SK-N-MC (cell line): ENCODE results near the gene NPM1.

Experiments used
- DNase-seq: peaks from one replicate; pipeline ENCODE4 v3.0.0-alpha.2; 2011; ENCODE audit warnings: low read depth, low spot score
- H3K27ac ChIP-seq: fragments of 200-600 bp; sonication (generic); 2 replicates; pipeline ENCODE4 v1.5.1; 2016; ENCODE audit warnings: mixed run types
- H3K36me3 ChIP-seq: fragments of 200-600 bp; sonication (generic); 2 replicates; pipeline ENCODE4 v1.6.1; 2017; ENCODE audit warnings: antibody characterized with exemption, low read length, mixed read lengths; ENCODE audit not compliant: insufficient read depth
- H3K4me3 ChIP-seq: fragments of 200-600 bp; sonication (generic); 2 replicates; pipeline ENCODE4 v1.5.1; 2016
- H3K9ac ChIP-seq: fragments of 200-600 bp; sonication (generic); 2 replicates; pipeline ENCODE4 v1.8.0; 2017; ENCODE audit warnings: mixed run types, mixed read lengths; ENCODE audit not compliant: insufficient read length
- H3K9me3 ChIP-seq: fragments of 200-600 bp; sonication (generic); 2 replicates; pipeline ENCODE4 v1.6.1; 2017; ENCODE audit warnings: low read depth, mild to moderate bottlenecking, antibody characterized with exemption, low read length, moderate library complexity, mixed read lengths
- EZH2 ChIP-seq: fragments of 200-600 bp; sonication (generic); IDR thresholded peaks from one replicate; pipeline ENCODE4 v1.6.1; 2017; ENCODE audit warnings: antibody characterized with exemption
- FOXP2 ChIP-seq: optimal IDR thresholded peaks from 2 replicates; pipeline ENCODE3; 2011; ENCODE audit warnings: mild to moderate bottlenecking, moderate library complexity; ENCODE audit not compliant: insufficient read depth; ENCODE audit errors: extremely low read length, control extremely low read depth
- POLR2AphosphoS5 ChIP-seq: IDR thresholded peaks from 2 replicates; pipeline ENCODE4 v1.6.1; 2012; ENCODE audit warnings: mild to moderate bottlenecking, low read depth, low read length, borderline replicate concordance

The NPM1 gene

DNA sequence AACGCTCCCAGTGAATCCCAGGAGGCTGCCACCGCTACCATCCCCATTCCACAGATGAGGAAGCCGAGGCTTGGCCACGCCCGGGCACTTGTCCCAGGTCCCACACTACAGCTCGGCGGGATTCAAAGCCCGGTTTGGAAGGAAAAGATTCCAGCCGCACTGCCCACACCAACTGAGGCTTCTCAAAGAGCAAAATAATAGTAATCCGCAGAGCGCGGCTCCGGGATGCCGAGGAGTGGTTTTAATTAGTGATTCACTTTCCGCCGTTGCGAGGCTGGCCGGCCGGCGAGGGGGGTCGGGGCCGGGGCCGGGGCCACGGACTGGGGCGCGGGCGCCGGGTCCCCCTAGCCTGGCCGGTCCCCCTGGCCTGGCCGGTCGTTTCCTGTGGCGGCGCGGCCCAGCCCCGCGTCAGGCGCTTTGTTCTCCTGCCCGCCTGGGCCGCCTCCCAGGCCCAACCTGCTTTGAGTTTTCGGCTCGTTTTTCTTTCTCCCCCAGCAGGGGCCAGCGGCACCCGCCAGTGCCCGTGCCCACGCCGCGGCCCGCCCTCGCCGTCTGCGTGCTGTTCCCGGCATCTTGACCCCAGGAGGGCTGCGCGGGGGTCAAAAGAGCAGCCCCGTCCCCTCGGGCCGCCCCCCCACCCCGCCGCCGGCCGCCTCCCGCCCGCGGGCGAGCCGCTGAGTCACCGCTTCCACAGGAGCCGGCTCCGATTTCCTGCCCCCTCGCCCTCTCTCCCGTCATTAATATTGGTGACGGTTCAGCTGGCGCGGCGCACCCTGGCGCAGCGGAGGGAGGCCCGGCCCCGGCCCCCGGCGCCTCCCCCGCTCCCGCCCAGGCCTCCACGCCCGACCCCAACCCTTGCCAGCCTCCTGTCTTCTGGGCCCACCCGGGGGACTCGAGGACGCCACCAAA is 63.0 kb downstream of the NPM1 start:
- H3K9ac ChIP-seq, result no peak overlapping the region
- H3K4me3 ChIP-seq, result no peak overlapping the region
- TF ChIP-seq FOXP2, result no peak
- TF ChIP-seq EZH2, result no peak
- no peak for TF ChIP-seq POLR2AphosphoS5
- no peaks in the 10 kb centered on the region for H3K36me3 ChIP-seq
- no peak overlapping the region for H3K27ac ChIP-seq
- no peaks in the 10 kb centered on the region for H3K9me3 ChIP-seq
- DNase-seq, result no peak

DNA sequence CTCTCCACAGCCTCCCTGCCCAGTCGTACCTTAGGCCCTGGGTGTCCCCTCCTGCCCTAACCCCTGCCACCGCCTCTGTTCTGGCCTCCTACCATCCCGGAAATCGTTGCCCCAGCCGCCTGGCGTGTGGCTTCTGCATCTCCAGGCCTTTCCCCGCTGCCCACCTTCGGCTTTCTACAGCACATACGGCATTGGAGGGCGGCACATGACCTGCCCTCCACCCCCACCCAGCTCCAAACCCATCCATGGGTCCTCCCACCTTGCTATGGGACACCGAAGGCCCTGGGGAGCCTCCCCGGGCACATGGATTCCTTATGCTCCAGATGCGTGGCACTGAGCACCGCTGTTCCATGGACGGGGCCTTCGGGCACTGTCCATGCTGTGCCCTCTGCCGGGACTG is 63.8 kb downstream of the NPM1 start:
- H3K36me3 ChIP-seq, result no peaks in the 10 kb centered on the region
- H3K4me3 ChIP-seq, result no peak overlapping the region
- no peak for DNase-seq
- no peak overlapping the region for H3K9ac ChIP-seq
- TF ChIP-seq EZH2 (no peak), POLR2AphosphoS5 (no peak), FOXP2 (no peak)
- H3K27ac ChIP-seq, result no peak overlapping the region
- no peaks in the 10 kb centered on the region for H3K9me3 ChIP-seq

DNA sequence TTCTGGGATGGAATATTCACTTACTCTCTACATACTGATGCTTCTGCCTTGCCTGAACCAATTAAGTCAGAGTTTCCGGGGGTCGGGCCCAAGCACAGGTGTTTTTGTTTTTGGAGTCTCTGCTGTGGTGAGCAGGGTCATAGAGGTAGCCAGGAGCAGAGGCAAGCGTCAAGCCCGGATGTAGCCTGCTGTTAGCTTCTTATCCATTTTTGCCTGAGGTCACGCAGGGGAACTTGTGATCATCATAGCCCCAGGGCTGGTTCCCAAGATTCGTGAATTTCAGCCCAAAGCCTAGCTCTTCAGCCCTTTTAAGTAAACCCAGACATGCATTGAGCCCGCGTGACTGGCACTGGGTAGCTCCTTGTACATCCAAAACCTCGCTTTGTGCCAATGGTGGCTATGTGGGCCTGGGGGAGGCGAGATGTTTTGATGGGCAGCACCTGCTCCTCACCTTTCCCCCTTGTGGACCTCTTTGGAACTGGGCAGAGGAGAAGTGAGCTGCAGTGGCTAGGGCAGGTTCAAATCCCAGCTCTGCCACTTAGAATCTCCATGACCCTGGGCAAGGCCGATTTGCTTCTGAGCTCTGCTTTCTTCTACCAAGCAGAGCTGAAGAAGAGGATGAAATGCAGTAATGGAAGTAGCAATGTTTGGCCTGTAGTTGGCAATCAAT is 65.5 kb downstream of the NPM1 start:
- H3K9ac ChIP-seq, result no peak overlapping the region
- no peak for DNase-seq
- no peaks in the 10 kb centered on the region for H3K36me3 ChIP-seq
- no peaks in the 10 kb centered on the region for H3K9me3 ChIP-seq
- no peak overlapping the region for H3K4me3 ChIP-seq
- H3K27ac ChIP-seq, result no peak overlapping the region
- TF ChIP-seq EZH2 (no peak), POLR2AphosphoS5 (no peak)

DNA sequence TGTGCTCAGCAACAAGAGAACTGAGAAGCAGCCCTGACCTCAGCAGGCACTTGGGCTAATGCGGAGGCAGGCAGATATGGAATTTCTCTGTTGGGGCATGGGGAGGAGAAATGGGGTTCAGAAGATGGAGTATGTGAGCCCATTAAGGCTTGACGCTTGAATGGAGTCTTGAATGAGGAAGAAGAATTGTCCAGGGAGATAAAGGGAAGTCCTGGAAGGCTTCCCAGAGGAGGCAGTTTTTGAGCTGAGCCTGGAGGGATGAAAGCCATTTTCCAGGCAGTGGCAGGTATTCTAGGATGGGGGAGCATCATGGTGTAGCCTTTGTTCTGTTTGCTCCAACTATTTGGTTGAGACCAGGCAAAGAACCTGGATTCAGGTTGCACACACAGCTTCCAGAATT is 66.3 kb downstream of the NPM1 start:
- DNase-seq, result no peak
- H3K27ac ChIP-seq, result no peak overlapping the region
- no peaks in the 10 kb centered on the region for H3K36me3 ChIP-seq
- H3K9ac ChIP-seq, result no peak overlapping the region
- TF ChIP-seq POLR2AphosphoS5 (no peak), FOXP2 (no peak), EZH2 (no peak)
- no peaks in the 10 kb centered on the region for H3K9me3 ChIP-seq
- no peak overlapping the region for H3K4me3 ChIP-seq

DNA sequence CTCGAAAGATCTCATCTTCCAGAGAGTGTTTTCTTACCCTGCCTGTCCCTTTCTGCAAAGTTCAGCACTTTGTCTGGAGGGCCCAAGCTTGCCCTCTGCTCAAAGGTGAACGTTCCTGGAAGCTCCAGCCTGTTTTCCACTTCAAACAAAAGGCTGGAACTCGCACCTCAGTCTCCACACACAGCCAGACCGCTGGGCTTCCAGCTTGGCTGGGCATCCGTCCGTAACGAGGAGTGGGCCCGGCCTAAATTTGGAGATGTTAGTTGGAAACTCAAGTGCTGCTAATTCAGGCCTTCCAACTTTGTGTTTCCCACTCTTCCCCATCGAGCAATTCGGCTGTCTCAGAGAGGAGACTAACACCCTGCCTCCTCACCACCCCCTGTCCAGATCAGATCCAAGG is 66.9 kb downstream of the NPM1 start:
- TF ChIP-seq EZH2 (no peak), POLR2AphosphoS5 (no peak), FOXP2 (no peak)
- H3K36me3 ChIP-seq, result no peaks in the 10 kb centered on the region
- H3K9ac ChIP-seq, result no peak overlapping the region
- DNase-seq, result no peak
- H3K27ac ChIP-seq, result no peak overlapping the region
- H3K4me3 ChIP-seq, result no peak overlapping the region
- H3K9me3 ChIP-seq, result no peaks in the 10 kb centered on the region

DNA sequence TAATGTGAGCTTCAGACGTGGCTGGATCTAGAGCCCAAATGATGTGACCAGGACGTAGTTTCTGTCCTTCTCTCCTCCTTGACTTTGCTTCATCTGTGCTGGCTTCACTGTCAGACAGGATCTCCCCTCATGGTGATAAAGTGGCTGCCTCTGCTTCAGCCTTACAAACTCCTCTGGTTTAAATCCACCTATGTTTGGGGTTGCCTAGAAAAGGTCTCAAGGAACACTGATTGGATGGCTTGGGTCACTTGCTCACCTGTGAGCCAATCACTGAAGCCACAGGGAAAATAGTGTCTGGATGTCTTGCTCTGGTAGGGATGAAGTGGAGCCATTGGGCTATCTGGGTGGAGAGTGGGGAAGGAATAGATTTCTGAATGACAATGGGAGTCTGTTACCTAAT is 67.9 kb downstream of the NPM1 start:
- no peak for TF ChIP-seq FOXP2
- no peak overlapping the region for H3K9ac ChIP-seq
- H3K4me3 ChIP-seq, result no peak overlapping the region
- DNase-seq, result no peak
- H3K27ac ChIP-seq, result no peak overlapping the region
- no peaks in the 10 kb centered on the region for H3K9me3 ChIP-seq
- H3K36me3 ChIP-seq, result no peaks in the 10 kb centered on the region

DNA sequence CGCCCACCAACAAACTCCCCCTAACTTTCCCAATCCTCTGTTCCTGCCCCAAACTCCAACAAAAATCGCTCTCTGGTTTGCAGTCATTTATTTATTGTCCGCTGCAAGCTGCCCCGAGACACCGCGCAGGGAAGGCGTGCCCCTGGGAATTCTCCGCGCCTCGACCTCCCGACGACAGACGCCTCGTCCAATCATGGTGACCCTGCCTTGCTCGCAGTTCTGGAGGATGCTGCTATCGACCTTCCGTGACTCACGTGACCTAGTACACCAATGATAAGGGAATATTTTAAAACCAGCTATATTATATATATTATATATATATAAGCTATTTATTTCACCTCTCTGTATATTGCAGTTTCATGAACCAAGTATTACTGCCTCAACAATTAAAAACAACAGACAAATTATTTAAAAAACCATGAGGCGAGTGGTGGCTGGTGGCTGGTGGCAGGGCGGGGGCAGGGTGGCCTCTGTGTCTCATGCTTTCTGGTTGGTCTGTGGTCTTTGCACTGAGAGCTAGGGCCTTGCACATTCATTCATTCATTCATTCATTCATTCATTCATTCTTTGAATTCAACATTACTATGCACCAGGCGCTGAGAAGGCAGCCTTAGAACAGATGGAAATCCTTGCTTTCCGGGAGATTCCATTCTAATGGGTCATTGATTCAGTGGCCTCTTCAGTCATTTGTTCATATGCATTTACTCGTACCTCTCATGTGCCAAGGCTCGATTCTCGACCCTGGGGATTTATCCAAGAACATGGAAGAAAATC is 69.7 kb downstream of the NPM1 start:
- H3K36me3 ChIP-seq, result no peaks in the 10 kb centered on the region
- H3K27ac ChIP-seq, result no peak overlapping the region
- H3K9me3 ChIP-seq, result no peaks in the 10 kb centered on the region
- no peak overlapping the region for H3K4me3 ChIP-seq
- no peak overlapping the region for H3K9ac ChIP-seq
- DNase-seq, result no peak
- no peak for TF ChIP-seq FOXP2
- no peak for TF ChIP-seq EZH2
- no peak for TF ChIP-seq POLR2AphosphoS5

DNA sequence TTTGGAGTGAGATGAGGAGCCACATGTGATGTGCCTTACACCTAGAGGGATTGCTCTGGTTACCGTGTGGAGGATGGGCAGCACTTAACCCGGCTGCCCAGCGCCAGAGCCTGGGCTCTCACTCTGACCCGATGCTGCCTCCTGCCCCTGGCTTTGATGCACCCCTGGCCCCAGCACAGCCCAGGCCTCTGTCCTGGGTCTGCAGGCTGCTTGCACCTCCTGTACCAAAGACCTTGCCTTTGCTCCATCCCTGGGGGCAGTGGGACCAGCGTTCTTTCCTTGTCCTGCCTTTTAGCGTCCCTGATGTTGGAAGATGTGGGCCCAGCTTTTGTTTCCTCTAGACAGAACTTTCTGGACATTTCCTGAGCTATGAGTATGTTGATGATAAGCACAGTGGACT is 72.2 kb downstream of the NPM1 start:
- Histone ChIP-seq H3K4me3 (no peak overlapping the region), H3K9ac (no peak overlapping the region), H3K9me3 (no peaks in the 10 kb centered on the region), H3K27ac (no peak overlapping the region), H3K36me3 (no peaks in the 10 kb centered on the region)
- TF ChIP-seq EZH2 (no peak), POLR2AphosphoS5 (no peak), FOXP2 (no peak)
- DNase-seq, result no peak
